ENCODE results near the gene RASSF4.

The RASSF4 gene

DNA sequence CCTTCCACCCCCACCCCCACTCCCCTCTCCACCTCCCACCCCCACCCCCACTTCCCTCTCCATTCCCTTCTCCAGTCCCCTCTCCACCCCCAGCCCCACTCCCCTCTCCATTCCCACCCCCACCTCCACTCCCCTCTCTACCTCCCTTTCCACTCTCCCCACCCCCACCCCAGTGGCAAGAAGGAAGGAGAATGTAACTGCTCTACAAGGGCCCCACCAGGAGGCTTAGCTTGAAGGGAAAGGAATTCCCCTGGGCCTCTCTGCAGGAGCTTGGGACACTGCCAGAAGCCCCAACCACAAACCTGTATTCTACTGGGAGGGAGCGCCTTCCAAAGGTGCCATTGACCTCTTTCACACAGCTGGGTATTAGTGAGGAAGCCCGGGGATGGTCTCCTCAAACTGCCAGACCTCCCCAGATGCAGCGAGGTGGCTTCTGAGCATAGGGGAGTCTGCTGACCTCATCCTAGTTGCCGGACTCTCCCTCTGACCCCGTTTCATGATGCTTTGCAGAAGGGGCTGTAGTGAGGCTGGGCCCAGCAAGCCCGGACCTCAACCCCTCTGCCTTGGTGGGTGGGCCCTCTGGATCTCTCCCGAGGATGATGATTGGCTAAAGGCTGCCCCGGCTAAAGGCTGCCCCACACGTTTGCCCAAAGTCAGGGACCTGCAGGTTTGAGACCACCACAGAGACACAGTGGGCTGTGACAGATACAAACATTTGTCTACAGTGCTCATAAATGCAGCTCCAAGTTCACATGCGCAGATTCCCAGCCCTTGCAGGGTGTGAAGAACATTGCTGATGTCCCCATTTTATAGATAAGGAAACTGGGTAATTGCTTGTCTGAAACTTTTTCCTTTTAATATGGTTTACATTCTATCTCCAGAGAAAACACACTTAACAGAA lies 16.1 kb downstream of the RASSF4 start:
- H3K27ac ChIP-seq = no peak overlapping the region
- TF ChIP-seq, protein P1, sequence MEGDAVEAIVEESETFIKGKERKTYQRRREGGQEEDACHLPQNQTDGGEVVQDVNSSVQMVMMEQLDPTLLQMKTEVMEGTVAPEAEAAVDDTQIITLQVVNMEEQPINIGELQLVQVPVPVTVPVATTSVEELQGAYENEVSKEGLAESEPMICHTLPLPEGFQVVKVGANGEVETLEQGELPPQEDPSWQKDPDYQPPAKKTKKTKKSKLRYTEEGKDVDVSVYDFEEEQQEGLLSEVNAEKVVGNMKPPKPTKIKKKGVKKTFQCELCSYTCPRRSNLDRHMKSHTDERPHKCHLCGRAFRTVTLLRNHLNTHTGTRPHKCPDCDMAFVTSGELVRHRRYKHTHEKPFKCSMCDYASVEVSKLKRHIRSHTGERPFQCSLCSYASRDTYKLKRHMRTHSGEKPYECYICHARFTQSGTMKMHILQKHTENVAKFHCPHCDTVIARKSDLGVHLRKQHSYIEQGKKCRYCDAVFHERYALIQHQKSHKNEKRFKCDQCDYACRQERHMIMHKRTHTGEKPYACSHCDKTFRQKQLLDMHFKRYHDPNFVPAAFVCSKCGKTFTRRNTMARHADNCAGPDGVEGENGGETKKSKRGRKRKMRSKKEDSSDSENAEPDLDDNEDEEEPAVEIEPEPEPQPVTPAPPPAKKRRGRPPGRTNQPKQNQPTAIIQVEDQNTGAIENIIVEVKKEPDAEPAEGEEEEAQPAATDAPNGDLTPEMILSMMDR (conservative IDR thresholded peaks at IDR 0.05) = no peak
- TF ChIP-seq ZFX (IDR thresholded peaks at IDR 0.05) = no peak

DNA sequence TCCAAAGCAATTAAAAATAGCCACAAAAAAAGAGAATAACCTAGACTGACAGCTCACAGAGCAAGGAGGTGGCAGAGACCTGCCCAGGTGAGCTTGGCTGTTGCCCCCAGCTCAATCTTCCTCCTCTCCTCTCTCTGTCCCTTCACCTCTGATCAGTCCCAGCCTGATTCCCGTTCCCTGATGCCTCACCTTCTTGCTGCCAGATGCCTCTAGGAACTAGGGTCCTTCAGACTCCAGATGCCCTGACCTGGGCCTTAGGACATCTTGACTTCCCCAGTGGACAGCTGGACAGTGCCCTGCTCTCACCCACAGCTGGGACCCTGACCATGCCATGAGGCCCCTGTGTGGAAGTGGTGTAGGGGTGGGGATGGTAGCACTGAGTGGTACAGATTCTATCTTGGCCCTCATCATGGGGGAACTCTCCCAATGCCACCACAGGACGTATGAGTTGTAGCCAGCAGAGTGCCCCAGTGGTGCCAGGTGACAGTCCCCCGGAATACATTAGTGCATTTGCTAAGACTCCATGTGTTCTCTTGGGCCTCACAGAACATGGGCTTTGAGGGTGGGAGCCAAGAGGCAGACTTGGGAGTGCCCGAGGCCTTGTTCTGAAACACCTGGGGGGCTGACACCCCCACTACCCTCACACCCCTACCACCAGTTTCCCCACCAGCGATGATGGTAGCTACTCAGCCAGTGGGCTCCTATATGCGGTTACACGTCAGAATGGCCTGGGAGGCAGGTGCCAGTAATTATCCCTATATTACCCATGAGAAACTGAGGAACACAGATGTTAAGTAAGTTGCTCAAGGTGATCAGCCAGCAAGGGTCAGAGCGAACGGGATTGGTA lies 17.0 kb downstream of the RASSF4 start:
- no peak for TF ChIP-seq ZFX (IDR thresholded peaks at IDR 0.05)
- TF ChIP-seq, protein P1 (conservative IDR thresholded peaks at IDR 0.05) = no peak
- no peak overlapping the region for H3K27ac ChIP-seq

GRCh38 chr10:44977287-44978212 lies 17.9 kb downstream of the RASSF4 start:
- TF ChIP-seq ZFX (IDR thresholded peaks at IDR 0.05) = no peak
- peak overlapping the region; percentile 66 for H3K27ac ChIP-seq

DNA sequence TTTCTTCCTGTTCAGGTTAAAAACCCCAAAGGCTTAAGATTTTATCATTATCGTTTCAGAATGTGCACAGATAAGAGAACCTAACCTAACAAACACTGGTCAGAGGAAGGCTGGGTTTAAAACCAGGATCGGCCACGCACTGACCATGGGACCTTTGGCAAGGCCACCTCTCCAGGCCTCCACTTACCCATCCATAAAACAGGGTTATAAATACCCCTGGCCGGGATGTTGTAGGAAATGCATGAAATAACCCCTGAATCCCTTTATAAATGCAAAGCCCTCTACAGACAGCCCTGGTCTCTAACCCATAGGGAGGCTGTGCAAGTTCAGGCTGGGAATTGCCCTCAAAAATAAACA lies 18.6 kb downstream of the RASSF4 start:
- TF ChIP-seq, protein P1 (conservative IDR thresholded peaks at IDR 0.05) = no peak
- TF ChIP-seq ZFX (IDR thresholded peaks at IDR 0.05) = no peak
- H3K27ac ChIP-seq = peak overlapping the region; percentile 66

- H3K27ac ChIP-seq = peak within 1 kb of the TSS; percentile 66
- TF ChIP-seq ZFX (IDR thresholded peaks at IDR 0.05) = no peak
- TF ChIP-seq, protein P1 (conservative IDR thresholded peaks at IDR 0.05) = no peak
These were observed 19.1 kb downstream of the RASSF4 start, which contains the start of gene DEPP1 for GRCh38 chr10:44978570-44979280. DEPP1 (minus strand) TSS chr10:44978809; CDS start chr10:44978030, 779 bp downstream.

DNA sequence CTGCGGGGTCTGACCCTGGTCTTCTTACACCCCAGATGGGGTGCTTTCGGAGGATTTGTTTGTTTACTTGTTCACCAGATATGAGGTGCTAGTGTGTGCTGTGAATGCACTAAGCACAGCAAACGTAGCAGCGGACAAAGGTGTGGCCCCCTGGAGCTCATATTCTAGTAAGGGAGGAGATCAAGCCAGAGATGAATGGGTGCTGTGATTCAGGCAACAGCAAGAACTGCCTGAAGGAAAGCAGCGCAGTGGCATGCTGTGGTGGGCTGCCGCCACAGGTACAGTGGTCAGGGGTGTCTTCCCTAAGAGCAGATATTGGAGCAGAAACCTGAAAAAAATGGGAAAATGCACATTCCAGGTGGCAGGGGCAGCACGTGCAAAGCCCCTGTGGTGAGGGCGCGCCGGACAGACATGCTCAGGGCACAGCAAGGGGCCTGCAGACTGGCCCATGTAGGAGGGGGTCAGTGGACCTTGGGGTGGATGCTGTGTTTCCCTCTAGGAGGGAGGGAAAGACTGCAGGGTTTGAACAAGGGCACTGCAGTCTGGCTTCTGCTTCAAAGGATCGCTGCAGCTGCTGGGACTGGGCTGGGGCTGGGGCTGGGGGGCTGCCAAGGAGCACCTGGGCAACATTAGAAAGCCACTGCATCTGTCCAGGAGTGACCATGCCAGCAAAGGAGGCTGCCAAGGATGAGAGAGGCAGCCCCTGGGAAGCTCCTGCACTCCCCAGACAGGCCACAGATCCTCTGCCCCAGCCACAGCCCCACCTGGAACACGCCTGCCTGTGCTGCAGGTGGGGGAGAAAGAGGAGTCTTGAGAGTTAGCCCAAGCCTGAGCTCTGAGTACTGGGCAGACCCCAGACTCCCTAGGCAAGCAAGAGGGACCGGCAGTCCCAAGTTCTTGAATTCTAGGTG lies 19.9 kb downstream of the RASSF4 start:
- peak overlapping the region; percentile 66 for H3K27ac ChIP-seq
- TF ChIP-seq, protein P1 (conservative IDR thresholded peaks at IDR 0.05) = no peak
- TF ChIP-seq ZFX (IDR thresholded peaks at IDR 0.05) = no peak

Data from C4-2B (cell line).